HCT116 (cell line): ENCODE data around the gene REEP6. TPM values are rescaled to one million over a fixed set of nuclear protein-coding genes. Genes with fewer than 3 reads are reported as not detected.
"Not testable (repeated sequence)": the region's sequence is repeated elsewhere in the genome, so short reads cannot be mapped to it uniquely, and the experiment has no call there.

ENCODE experiments used
- ATAC-seq: fragments of 200-7000 bp; cut with Tn5 transposase; 2 replicates; pipeline ENCODE4 v1.9.1; 2020; ENCODE audit warnings: mild to moderate bottlenecking, moderate library complexity
- BruUV-seq: library from RNA; stranded (reverse); fragments of 400-500 nt; replicated peaks from 2 replicates; lab custom pipeline; 2021; lab: Mats Ljungman, UMichigan
- CTCF ChIA-PET: fragments of 300-600 bp; sonication (Branson Sonifier 250); formaldehyde crosslinking; loops from one replicate; lab custom pipeline; 2021; ENCODE audit warnings: antibody characterized with exemption; lab: Charles Lee
- POLR2A ChIA-PET: fragments of 300-600, 350-600 bp; sonication (Branson Sonifier 250); formaldehyde crosslinking; loops from one replicate; lab custom pipeline; 2021; ENCODE audit warnings: antibody characterized with exemption; lab: Charles Lee
- RAD21 ChIA-PET, 2 experiments: fragments of 300-600 bp; sonication (Branson Sonifier 250); formaldehyde crosslinking; loops; one replicate each; lab custom pipeline; 2023; ENCODE audit warnings: low total read pairs in 2 of 2; ENCODE audit not compliant: uncharacterized antibody in 2 of 2, unreplicated experiment in 2 of 2, low non-redundant PET in 1 of 2; lab: Charles Lee
- DNase-seq: peaks from one replicate; pipeline ENCODE4 v3.0.0-alpha.2; 2010; ENCODE audit warnings: low read depth, low spot score
- H2AFZ ChIP-seq: fragments of 200-600 bp; shearing (Covaris generic), sonication (generic); 2 replicates; pipeline ENCODE4 v1.6.1; 2017; ENCODE audit warnings: low read depth, mixed run types, mixed read lengths, antibody characterized with exemption, low read length; ENCODE audit not compliant: poor library complexity, severe bottlenecking
- H3K27ac ChIP-seq: 2 replicates; pipeline ENCODE4 v1.5.1; 2012; ENCODE audit warnings: low read depth, low read length
- H3K27me3 ChIP-seq: fragments of 200-600 bp; sonication (generic); 2 replicates; pipeline ENCODE4 v1.6.1; 2016; ENCODE audit warnings: mixed run types, low read length, mixed read lengths; ENCODE audit not compliant: insufficient read depth
- H3K36me3 ChIP-seq, 2 experiments: fragments of 200-500 bp in 1 of 2; fragments of 200-600 bp in 1 of 2; sonication (Bioruptor generic) in 1 of 2; sonication (generic) in 1 of 2; 2 replicates each; pipeline versions ENCODE4 v1.5.1 to v1.6.1; 2014 to 2016; ENCODE audit warnings: low read length in 2 of 2, inconsistent platforms in 1 of 2, mixed read lengths in 1 of 2, mixed run types in 1 of 2; ENCODE audit not compliant: insufficient read depth in 2 of 2, control insufficient read depth in 1 of 2
- H3K4me1 ChIP-seq, 2 experiments: fragments of 200-600 bp in 1 of 2; sonication (generic) in 1 of 2; 2 replicates each; pipeline versions ENCODE4 v1.5.1 to v1.6.1; 2012 to 2017; ENCODE audit warnings: low read length in 2 of 2, inconsistent platforms in 1 of 2, mild to moderate bottlenecking in 1 of 2, mixed read lengths in 1 of 2, mixed run types in 1 of 2, moderate library complexity in 1 of 2; ENCODE audit not compliant: insufficient read depth in 2 of 2, control insufficient read depth in 1 of 2
- H3K4me2 ChIP-seq: fragments of 200-600 bp; sonication (generic); 2 replicates; pipeline ENCODE4 v1.6.1; 2017; ENCODE audit warnings: mixed run types, low read length, mixed read lengths
- H3K4me3 ChIP-seq, 2 experiments: fragments of 200-600 bp in 1 of 2; sonication (generic) in 1 of 2; replicated peaks in 1 of 2; 2 replicates each; pipeline ENCODE4 v1.5.1; 2011 to 2016; ENCODE audit warnings: low read length in 2 of 2, control low read depth in 1 of 2, low read depth in 1 of 2, mild to moderate bottlenecking in 1 of 2, mixed read lengths in 1 of 2, mixed run types in 1 of 2
- H3K79me2 ChIP-seq: fragments of 200-600 bp; sonication (generic); 2 replicates; pipeline ENCODE4 v1.6.1; 2017; ENCODE audit warnings: mild to moderate bottlenecking, mixed run types, low read length, moderate library complexity, mixed read lengths; ENCODE audit not compliant: insufficient read depth
- H3K9ac ChIP-seq: fragments of 200-600 bp; sonication (generic); 2 replicates; pipeline ENCODE4 v1.6.1; 2016; ENCODE audit warnings: low read length, mixed read lengths
- H3K9me2 ChIP-seq: fragments of 200-600 bp; sonication (generic), shearing (Covaris generic); 2 replicates; pipeline ENCODE4 v1.6.1; 2017; ENCODE audit warnings: mixed run types, mild to moderate bottlenecking, moderate library complexity; ENCODE audit not compliant: insufficient read depth
- H3K9me3 ChIP-seq, 2 experiments: fragments of 200-500 bp in 1 of 2; fragments of 200-600 bp in 1 of 2; sonication (Bioruptor generic) in 1 of 2; sonication (generic) in 1 of 2; 2 replicates each; pipeline ENCODE4 v1.6.1; 2014 to 2017; ENCODE audit warnings: low read length in 2 of 2, mixed read lengths in 2 of 2, inconsistent platforms in 1 of 2, low read depth in 1 of 2, mild to moderate bottlenecking in 1 of 2, mixed run types in 1 of 2, moderate library complexity in 1 of 2; ENCODE audit not compliant: control insufficient read depth in 1 of 2, insufficient read depth in 1 of 2
- H4K20me1 ChIP-seq: fragments of 200-600 bp; sonication (generic), shearing (Covaris generic); 2 replicates; pipeline ENCODE4 v1.6.1; 2017; ENCODE audit warnings: mixed run types, mild to moderate bottlenecking, moderate library complexity; ENCODE audit not compliant: insufficient read depth
- CBX3 ChIP-seq: IDR thresholded peaks from 2 replicates; pipeline ENCODE4 v1.6.1; 2012; ENCODE audit warnings: low read depth
- POLR2A ChIP-seq: IDR thresholded peaks from 2 replicates; pipeline ENCODE4 v1.7.0; 2011; ENCODE audit warnings: borderline replicate concordance; ENCODE audit not compliant: insufficient read depth, insufficient read length; ENCODE audit errors: extremely low read depth
- SIN3A ChIP-seq: IDR thresholded peaks from 2 replicates; pipeline ENCODE4 v1.6.1; 2012; ENCODE audit warnings: low read depth
- intact Hi-C: fragments of 100-400 bp; cut with micrococcal nuclease; formaldehyde crosslinking; loops from 2 replicates; pipeline ENCODE4 v1.10.0; 2022
- total RNA-seq: library from RNA; stranded (reverse); gene quantifications from one replicate; pipeline ENCODE4 v1.2.1, GENCODE V29; 2021; ENCODE audit not compliant: unreplicated experiment
- TF ChIP-seq, protein P1 (sequence below): IDR thresholded peaks from 2 replicates; pipeline ENCODE4 v1.6.1; 2011; ENCODE audit warnings: mild to moderate bottlenecking, low read length, moderate library complexity; ENCODE audit not compliant: insufficient replicate concordance; ENCODE audit errors: extremely low read depth

Gene REEP6
- total RNA-seq, 1 experiment from 2014 or later, result 53.9 TPM

DNA sequence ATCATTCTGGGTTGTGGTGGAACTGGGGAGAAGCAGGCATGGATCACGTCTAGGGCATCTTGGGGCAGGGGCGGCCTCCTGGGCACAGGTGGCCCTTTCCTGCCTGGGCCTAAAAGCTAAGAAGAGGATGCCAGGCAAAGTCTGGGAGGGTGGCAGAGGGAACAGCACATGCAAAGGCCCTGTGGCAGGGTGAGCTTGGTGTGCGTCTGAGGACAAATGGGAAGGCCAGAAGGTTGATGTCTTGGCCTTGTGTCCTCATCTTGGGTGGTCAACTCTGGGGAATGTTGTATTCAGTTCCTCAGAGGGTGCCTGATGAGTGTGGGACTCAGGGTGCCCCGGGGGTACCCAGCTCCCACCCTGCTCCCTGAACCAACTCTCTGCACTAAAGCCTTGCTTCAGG, 27.5 kb downstream of the REEP6 start:
- DNase-seq (no peak), ATAC-seq (no peak)
- Histone ChIP-seq H3K79me2 (no peaks in the 10 kb centered on the region), H3K27me3 (no peaks in the 10 kb centered on the region), H3K27ac (no peak overlapping the region), H3K9ac (no peak overlapping the region), H4K20me1 (no peaks in the 10 kb centered on the region), H2AFZ (no peak overlapping the region), H3K4me3 (no peak overlapping the region), H3K4me1 (peaks cover 3 to 9% of the 10 kb centered on the region in 2 experiments), H3K9me2 (no peaks in the 10 kb centered on the region), H3K36me3 (no peaks in the 10 kb centered on the region), H3K4me2 (no peak overlapping the region), H3K9me3 (no peaks in the 10 kb centered on the region)
- CTCF ChIA-PET, result no interaction called here
- RAD21 ChIA-PET, result no interaction called here
- intact Hi-C loops, result no loop called here
- no TSS peak for BruUV-seq
- TF ChIP-seq SIN3A, result no peak
- TF ChIP-seq, protein P1, sequence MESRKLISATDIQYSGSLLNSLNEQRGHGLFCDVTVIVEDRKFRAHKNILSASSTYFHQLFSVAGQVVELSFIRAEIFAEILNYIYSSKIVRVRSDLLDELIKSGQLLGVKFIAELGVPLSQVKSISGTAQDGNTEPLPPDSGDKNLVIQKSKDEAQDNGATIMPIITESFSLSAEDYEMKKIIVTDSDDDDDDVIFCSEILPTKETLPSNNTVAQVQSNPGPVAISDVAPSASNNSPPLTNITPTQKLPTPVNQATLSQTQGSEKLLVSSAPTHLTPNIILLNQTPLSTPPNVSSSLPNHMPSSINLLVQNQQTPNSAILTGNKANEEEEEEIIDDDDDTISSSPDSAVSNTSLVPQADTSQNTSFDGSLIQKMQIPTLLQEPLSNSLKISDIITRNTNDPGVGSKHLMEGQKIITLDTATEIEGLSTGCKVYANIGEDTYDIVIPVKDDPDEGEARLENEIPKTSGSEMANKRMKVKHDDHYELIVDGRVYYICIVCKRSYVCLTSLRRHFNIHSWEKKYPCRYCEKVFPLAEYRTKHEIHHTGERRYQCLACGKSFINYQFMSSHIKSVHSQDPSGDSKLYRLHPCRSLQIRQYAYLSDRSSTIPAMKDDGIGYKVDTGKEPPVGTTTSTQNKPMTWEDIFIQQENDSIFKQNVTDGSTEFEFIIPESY, result no peak
- TF ChIP-seq CBX3, result no peak
- no peak for TF ChIP-seq POLR2A
- POLR2A ChIA-PET, result no interaction called here

DNA sequence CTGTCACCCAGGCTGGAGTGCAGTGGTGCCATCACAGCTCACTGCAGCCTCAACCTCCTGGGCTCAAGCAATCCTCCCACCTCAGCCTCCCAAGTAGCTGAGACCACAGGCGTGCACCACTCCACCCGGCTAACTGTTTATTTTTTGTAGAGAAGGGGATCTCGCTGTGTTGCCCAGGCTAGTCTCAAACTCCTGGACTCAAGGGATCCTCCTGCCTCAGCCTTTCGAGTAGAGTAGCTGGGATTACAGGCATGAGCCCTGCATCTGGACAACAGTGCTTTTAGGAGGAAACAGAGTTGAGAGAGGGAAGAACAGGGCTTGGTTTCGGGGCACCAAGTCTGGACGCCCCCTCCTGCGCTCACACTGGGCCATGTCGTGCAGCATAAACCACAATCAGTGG, 28.8 kb downstream of the REEP6 start:
- H3K36me3 ChIP-seq, POLR2A ChIA-PET, intact Hi-C loops, CTCF ChIA-PET, H3K9me3 ChIP-seq, DNase-seq, RAD21 ChIA-PET, ATAC-seq, H3K27ac ChIP-seq, H4K20me1 ChIP-seq, BruUV-seq, H3K9ac ChIP-seq, H3K4me3 ChIP-seq, H3K4me1 ChIP-seq, H3K79me2 ChIP-seq, H3K4me2 ChIP-seq, H3K27me3 ChIP-seq, H2AFZ ChIP-seq, H3K9me2 ChIP-seq: not testable (repeated sequence)
